ENCODE data around the gene NRIP3. TPM values are rescaled to one million over a fixed set of nuclear protein-coding genes. Genes with fewer than 3 reads are reported as not detected.
"Not testable (repeated sequence)": the region's sequence is repeated elsewhere in the genome, so short reads cannot be mapped to it uniquely, and the experiment has no call there.

Gene NRIP3
- total and polyA plus RNA-seq, 12 donors = 0.13 to 1.9 (median 1.1) TPM; not detected in 1

DNA sequence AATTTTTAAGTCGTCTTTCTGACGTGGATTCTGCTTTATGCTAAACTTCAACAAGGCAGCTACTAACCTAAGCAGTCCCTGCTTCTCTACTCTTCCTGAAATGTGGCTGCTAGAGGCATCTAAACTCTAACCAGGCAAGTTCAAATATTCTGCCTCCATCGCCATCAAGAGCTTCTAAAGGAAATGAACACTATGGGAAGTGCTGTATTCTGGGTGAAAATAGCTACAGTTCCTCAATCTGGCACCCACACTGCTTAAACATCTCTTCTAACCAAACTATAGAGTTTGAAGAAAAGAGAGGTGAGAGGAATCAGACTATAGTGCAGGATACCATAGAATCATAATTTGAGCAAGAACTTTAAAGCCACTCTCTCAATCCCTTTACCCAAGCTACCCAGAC lies 6.3 kb downstream of the NRIP3 start:
- H3K27me3 ChIP-seq = peaks cover 0 to 44% (median 20%) of the 10 kb centered on the region in 7 donors
- intact Hi-C loops (cut with DNase I) = no loop called here
- WGBS, 2 donors = 89 to 95% methylated on average over 3 of the region's 3 CpGs

GRCh38 chr11:8989453-8989852 lies 14.3 kb downstream of the NRIP3 start:
- H3K4me3 ChIP-seq = no peak overlapping the region
- TF ChIP-seq, protein P1, sequence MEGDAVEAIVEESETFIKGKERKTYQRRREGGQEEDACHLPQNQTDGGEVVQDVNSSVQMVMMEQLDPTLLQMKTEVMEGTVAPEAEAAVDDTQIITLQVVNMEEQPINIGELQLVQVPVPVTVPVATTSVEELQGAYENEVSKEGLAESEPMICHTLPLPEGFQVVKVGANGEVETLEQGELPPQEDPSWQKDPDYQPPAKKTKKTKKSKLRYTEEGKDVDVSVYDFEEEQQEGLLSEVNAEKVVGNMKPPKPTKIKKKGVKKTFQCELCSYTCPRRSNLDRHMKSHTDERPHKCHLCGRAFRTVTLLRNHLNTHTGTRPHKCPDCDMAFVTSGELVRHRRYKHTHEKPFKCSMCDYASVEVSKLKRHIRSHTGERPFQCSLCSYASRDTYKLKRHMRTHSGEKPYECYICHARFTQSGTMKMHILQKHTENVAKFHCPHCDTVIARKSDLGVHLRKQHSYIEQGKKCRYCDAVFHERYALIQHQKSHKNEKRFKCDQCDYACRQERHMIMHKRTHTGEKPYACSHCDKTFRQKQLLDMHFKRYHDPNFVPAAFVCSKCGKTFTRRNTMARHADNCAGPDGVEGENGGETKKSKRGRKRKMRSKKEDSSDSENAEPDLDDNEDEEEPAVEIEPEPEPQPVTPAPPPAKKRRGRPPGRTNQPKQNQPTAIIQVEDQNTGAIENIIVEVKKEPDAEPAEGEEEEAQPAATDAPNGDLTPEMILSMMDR (IDR thresholded peaks at IDR 0.05) = no peak
- H3K27ac ChIP-seq = no peak overlapping the region
- intact Hi-C loops (cut with DNase I) = no loop called here
- H3K36me3 ChIP-seq = no peaks in the 10 kb centered on the region
- peaks cover 0 to 9% (median 0%) of the 10 kb centered on the region in 9 donors for H3K4me1 ChIP-seq
- WGBS, 2 donors = 81 to 86% methylated on average over 1 of the region's 1 CpG
- H3K27me3 ChIP-seq = no peaks in the 10 kb centered on the region
- no peaks in the 10 kb centered on the region for H3K9me3 ChIP-seq
- ATAC-seq (no peak), DNase-seq (no peak)

More for the DNA sequence above, 6.3 kb downstream of the NRIP3 start:
- Histone ChIP-seq H3K36me3 (no peaks in the 10 kb centered on the region), H3K9me3 (no peaks in the 10 kb centered on the region), H3K4me3 (no peak overlapping the region), H3K4me1 (peaks cover 0 to 5% (median 0%) of the 10 kb centered on the region in 9 donors), H3K27ac (no peak overlapping the region)
- no peak for DNase-seq
- ATAC-seq = no peak
- TF ChIP-seq, protein P1 (IDR thresholded peaks at IDR 0.05) = no peak

DNA sequence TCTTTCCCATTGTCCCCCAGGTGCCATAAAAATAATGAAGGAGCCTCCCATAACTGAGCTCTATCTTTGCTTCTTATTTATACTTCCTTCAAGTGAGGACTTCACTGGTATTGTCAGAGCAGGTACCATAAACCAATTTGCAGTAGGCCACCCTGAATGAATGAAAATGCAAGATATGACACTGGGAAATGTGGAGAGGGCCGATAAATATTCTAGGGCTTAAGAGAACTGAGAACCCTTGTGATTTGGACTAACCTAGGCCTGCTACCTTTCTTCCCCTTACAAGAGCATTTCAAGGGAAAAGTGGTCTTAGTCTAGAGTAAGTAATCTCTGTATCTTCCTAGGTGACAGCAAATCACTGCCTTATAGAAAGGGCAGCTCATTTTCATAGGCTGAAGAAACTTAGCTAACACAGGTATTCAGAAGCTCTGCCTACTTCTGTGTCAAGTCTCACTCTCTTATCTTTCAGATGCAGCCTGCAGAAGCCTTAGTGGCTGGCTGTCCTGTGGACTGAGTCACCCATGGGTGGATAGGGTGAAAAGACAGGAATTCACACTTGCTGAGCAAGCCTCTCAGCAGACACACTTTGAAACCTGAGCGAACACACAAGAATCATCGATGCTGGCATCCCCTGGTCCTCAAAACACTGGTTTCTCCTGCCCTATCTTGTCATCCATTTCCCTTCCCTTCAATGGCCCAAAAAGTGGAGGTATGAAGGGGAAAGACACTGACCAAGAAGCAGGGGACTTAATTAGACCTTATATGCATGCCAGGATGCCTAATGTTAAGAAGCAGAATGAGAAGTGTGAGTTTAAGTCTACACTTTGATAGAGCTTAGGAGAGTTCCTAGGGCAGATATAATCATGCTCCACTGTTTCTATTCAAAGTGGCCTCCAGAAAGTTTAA lies 15.2 kb downstream of the NRIP3 start:
- 78 to 84% methylated on average over 3 of the region's 3 CpGs for WGBS, 2 donors
- TF ChIP-seq, protein P1 (IDR thresholded peaks at IDR 0.05) = no peak
- intact Hi-C loops (cut with DNase I) = no loop called here
- H3K4me1 ChIP-seq = peaks cover 0 to 9% (median 0%) of the 10 kb centered on the region in 9 donors
- no peaks in the 10 kb centered on the region for H3K36me3 ChIP-seq
- H3K27me3 ChIP-seq = no peaks in the 10 kb centered on the region
- H3K27ac ChIP-seq = no peak overlapping the region
- ATAC-seq (no peak), DNase-seq (no peak)
- H3K9me3 ChIP-seq = no peaks in the 10 kb centered on the region
- H3K4me3 ChIP-seq = no peak overlapping the region

GRCh38 chr11:8987446-8987845 lies 16.4 kb downstream of the NRIP3 start:
- Histone ChIP-seq H3K4me1 (peaks cover 0 to 9% (median 0%) of the 10 kb centered on the region in 9 donors), H3K4me3 (no peak overlapping the region), H3K36me3 (no peaks in the 10 kb centered on the region), H3K27me3 (no peaks in the 10 kb centered on the region), H3K9me3 (no peaks in the 10 kb centered on the region), H3K27ac (no peak overlapping the region)
- TF ChIP-seq, protein P1 (IDR thresholded peaks at IDR 0.05) = no peak
- intact Hi-C loops (cut with DNase I) = no loop called here
- 86 to 88% methylated on average over 2 of the region's 2 CpGs for WGBS, 2 donors
- DNase-seq = no peak
- no peak for ATAC-seq

DNA sequence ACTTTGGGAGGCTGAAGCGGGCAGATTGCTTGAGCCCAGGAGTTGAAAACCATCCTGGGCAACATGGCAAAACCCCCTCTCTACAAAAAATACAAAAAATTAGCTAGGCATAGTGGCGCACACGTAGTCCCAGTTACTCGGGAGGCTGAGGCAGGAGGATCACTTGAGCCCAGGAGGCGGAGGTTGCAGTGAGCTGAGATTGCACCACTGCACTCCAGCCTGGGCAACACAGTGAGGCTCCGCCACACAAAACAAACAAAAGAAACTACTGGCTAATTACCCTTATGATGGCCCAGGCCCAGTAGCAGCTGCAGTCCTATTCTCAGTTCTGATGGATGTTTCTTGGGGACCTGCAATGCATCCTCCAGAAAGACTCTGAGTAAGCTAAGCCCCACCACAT lies 17.0 kb downstream of the NRIP3 start:
- 96 to 100% methylated on average over 6 of the region's 6 CpGs for WGBS, 2 donors
- H3K4me3 ChIP-seq; intact Hi-C loops (cut with DNase I); DNase-seq; ATAC-seq; H3K36me3 ChIP-seq; H3K27ac ChIP-seq; H3K9me3 ChIP-seq; H3K4me1 ChIP-seq; H3K27me3 ChIP-seq: not testable (repeated sequence)
